ENCODE data around the gene SGCE. TPM values are rescaled to one million over a fixed set of nuclear protein-coding genes. Genes with fewer than 3 reads are reported as not detected.
"Not testable (repeated sequence)": the region's sequence is repeated elsewhere in the genome, so short reads cannot be mapped to it uniquely, and the experiment has no call there.

The SGCE gene
- 10 to 100 TPM in 3 of 4 donors, 1 to 10 TPM in 1; 3.7 to 14.9 (median 11.4) TPM for total RNA-seq

- H3K9me3 ChIP-seq = no peaks in the 10 kb centered on the region
- no peaks in the 10 kb centered on the region for H3K27me3 ChIP-seq
- H3K4me3 ChIP-seq = peak within 1 kb of the TSS; percentile 37 to 55 (median 48)
- H3K27ac ChIP-seq = peak within 1 kb of the TSS; percentile 50 to 77 (median 60)
- no peaks in the 10 kb centered on the region for H3K36me3 ChIP-seq
- no peak for TF ChIP-seq POLR2A (IDR thresholded peaks at IDR 0.05)
- TF ChIP-seq, protein P1, sequence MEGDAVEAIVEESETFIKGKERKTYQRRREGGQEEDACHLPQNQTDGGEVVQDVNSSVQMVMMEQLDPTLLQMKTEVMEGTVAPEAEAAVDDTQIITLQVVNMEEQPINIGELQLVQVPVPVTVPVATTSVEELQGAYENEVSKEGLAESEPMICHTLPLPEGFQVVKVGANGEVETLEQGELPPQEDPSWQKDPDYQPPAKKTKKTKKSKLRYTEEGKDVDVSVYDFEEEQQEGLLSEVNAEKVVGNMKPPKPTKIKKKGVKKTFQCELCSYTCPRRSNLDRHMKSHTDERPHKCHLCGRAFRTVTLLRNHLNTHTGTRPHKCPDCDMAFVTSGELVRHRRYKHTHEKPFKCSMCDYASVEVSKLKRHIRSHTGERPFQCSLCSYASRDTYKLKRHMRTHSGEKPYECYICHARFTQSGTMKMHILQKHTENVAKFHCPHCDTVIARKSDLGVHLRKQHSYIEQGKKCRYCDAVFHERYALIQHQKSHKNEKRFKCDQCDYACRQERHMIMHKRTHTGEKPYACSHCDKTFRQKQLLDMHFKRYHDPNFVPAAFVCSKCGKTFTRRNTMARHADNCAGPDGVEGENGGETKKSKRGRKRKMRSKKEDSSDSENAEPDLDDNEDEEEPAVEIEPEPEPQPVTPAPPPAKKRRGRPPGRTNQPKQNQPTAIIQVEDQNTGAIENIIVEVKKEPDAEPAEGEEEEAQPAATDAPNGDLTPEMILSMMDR (IDR thresholded peaks at IDR 0.05) = peak in 5 of 6 experiments; percentile 6 to 57 (median 20)
- peak; percentile 59 to 74 (median 64) for DNase-seq
- H3K4me1 ChIP-seq = peaks cover 0 to 24% (median 0%) of the 10 kb centered on the region in 4 donors
Measured at GRCh38 chr7:94655848-94656657, at the start of gene SGCE. TSS of gene SGCE (minus strand) at chr7:94656133. CDS start at chr7:94656098, 35 bp downstream.

DNA sequence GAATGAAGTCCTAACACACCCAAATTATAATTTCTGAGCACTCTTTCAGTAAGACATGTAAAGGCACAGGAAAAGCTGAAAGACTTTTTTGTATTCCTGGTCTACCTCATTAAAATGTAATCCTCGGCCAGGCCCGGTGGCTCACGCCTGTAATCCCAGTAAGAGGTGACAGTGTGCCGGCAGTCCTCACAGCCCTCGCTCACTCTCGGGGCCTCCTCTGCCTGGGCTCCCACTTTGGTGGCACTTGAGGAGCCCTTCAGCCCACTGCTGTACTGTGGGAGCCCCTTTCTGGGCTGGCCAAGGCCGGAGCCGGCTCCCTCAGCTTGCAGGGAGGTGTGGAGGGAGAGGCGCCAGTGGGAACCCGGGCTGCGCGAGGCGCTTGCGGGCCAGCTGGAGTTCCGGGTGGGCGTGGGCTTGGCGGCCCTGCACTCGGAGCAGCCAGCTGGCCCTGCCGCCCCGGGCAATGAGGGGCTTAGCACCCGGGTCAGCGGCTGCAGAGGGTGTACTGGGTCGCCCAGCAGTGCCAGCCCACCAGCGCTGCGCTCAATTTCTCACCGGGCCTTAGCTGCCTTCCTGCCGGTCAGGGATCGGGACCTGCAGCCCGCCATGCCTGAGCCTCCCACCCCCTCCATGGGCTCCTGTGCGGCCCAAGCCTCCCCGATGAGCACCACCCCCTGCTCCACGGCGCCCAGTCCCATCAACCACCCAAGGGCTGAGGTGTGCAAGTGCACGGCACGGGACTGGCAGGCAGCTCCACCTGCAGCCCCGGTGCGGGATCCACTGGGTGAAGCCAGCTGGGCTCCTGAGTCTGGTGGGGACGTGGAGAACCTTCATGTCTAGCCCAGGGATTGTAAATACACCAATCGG is 49.5 kb upstream of the SGCE start:
- not testable (repeated sequence) for H3K4me3 ChIP-seq, H3K36me3 ChIP-seq, DNase-seq, H3K27ac ChIP-seq, H3K9me3 ChIP-seq, H3K27me3 ChIP-seq, H3K4me1 ChIP-seq

- Histone ChIP-seq H3K4me3 (no peak overlapping the region), H3K4me1 (no peaks in the 10 kb centered on the region), H3K27me3 (no peaks in the 10 kb centered on the region), H3K27ac (no peak overlapping the region), H3K9me3 (no peaks in the 10 kb centered on the region), H3K36me3 (no peaks in the 10 kb centered on the region)
- no peak for TF ChIP-seq POLR2A (IDR thresholded peaks at IDR 0.05)
- TF ChIP-seq, protein P1 (IDR thresholded peaks at IDR 0.05) = no peak
- DNase-seq = no peak
Measured at GRCh38 chr7:94701555-94701973, 45.6 kb upstream of the SGCE start.

DNA sequence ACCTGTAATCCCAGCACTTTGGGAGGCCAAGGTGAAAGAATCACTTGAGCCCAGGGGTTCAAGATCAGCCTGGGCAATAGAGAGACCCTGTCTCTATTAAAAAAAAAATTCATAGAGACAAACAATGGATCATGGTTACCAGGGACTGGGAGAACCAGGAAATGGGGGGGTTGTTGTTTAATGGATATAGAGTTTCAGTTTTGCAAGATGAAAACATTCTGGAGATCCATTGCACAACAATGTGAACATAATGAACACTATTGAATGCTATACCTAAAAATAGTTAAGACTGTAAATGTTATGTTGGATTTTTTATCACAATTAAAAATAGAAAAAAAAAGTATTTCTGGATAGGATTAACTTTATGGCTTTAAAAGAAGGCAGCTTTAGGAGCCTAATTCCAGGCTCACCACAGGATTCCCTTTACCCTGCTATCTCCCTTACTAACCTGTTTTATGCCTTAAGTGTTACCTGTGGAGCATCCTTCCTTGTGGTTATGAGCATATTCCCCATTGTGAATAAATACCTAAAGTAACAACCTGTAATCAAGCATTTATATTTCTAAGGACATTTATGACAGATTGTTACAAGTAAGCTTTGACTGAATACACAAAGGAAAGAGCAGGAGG is 45.1 kb upstream of the SGCE start:
- Histone ChIP-seq H3K4me1 (no peaks in the 10 kb centered on the region), H3K27me3 (no peaks in the 10 kb centered on the region), H3K4me3 (no peak overlapping the region), H3K36me3 (no peaks in the 10 kb centered on the region), H3K9me3 (no peaks in the 10 kb centered on the region), H3K27ac (no peak overlapping the region)
- no peak for TF ChIP-seq POLR2A (IDR thresholded peaks at IDR 0.05)
- TF ChIP-seq, protein P1 (IDR thresholded peaks at IDR 0.05) = no peak
- DNase-seq = no peak

- no peaks in the 10 kb centered on the region for H3K4me1 ChIP-seq
- no peaks in the 10 kb centered on the region for H3K9me3 ChIP-seq
- DNase-seq = no peak
- no peaks in the 10 kb centered on the region for H3K36me3 ChIP-seq
- no peak overlapping the region for H3K4me3 ChIP-seq
- H3K27me3 ChIP-seq = no peaks in the 10 kb centered on the region
- TF ChIP-seq POLR2A (IDR thresholded peaks at IDR 0.05) = no peak
- TF ChIP-seq, protein P1 (IDR thresholded peaks at IDR 0.05) = no peak
- no peak overlapping the region for H3K27ac ChIP-seq
Measured at GRCh38 chr7:94698275-94698674, 42.3 kb upstream of the SGCE start.
